ENCODE data around the gene PPP2R3A.

- TF ChIP-seq CTCF (conservative IDR thresholded peaks at IDR 0.05; ENCODE audit: low read depth, low read length) (no peak), EZH2 (IDR thresholded peaks at IDR 0.05; ENCODE audit: borderline replicate concordance, low read depth, low read length, poor library complexity, severe bottlenecking) (no peak)
Observed at GRCh38 chr3:136069933-136070332, 104.4 kb downstream of the PPP2R3A start.

All from A673 (cell line).